Measurements from ENCODE around the gene PIN4. TPM values are rescaled to one million over a fixed set of nuclear protein-coding genes. Genes with fewer than 3 reads are reported as not detected.
A peak's percentile ranks its signal among the peaks of the same experiment; 100 is the strongest.

PIN4 gene
- total RNA-seq (ENCODE audit: low replicate concordance), result 12.3 and 17.4 TPM in 2 replicates
- long read RNA-seq, transcript PIN4-203 (4 exons, 1,321 nt), result major isoform, 33 of 43 reads
- long read RNA-seq, transcript PIN4-201 (3 exons, 1,780 nt), result minor isoform, 7 of 43 reads
- long read RNA-seq, partial matches to known transcripts, result 0 of 43 reads
- long read RNA-seq, other reads (novel, unspliced or antisense), result 2 of 43 reads

DNA sequence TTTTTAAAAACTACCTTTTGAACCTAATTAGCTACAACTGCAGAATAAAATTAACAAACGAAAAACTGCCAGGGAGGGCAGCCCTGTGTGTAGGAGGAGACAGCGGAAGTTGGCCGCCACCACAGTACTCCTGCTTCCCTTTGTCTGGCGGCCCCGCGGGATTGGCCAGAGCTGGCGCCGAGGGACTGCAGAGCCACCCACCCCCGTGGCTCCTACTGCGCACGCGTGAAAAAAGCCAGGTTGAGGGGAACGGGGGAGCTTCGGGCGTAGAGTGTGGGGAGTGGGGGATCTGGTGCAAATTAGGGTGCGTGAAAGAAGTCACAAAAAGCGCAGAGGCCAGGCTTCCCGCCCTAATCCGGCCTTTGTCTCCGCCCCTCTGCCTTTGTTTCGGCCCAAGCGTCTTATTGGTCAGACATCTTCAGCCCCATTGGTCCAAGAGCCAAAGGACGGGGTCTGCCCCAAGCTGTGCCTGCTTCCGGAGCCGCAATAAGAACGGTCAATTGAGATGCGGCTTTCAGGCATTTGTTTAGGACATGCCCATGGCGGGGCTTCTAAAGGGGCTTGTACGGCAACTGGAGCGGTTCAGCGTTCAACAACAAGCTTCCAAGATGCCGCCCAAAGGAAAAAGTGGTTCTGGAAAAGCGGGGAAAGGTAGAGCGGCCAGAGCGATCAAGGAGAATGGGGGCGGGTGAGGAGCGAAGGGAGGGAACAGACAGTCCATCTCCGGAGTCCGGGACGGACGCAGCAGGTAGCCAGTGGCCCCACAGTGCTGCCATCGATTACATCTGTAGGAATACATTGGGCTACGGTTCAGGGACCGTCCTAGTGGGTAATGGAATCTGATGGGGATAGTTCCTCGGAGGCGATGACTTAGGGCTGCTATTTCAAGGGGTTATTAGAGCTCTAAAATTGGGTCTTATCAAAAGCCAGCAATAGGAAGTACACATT, at the start of gene PIN4:
Gene PIN4, plus strand, starts transcription at position 580 of the 948 bp plus-strand sequence. Its CDS starts 29 bp downstream, at position 609.
- Mint-ChIP-seq H3K4me3 (no peak within 1 kb of the TSS), H3K36me3 (peaks cover 7% of the 10 kb centered on the region), H3K27me3 (no peaks in the 10 kb centered on the region), H3K9me3 (no peaks in the 10 kb centered on the region), H3K27ac (no peak within 1 kb of the TSS), H3K4me1 (ENCODE audit: unreplicated experiment) (no peaks in the 10 kb centered on the region)
- TF ChIP-seq, protein P1, sequence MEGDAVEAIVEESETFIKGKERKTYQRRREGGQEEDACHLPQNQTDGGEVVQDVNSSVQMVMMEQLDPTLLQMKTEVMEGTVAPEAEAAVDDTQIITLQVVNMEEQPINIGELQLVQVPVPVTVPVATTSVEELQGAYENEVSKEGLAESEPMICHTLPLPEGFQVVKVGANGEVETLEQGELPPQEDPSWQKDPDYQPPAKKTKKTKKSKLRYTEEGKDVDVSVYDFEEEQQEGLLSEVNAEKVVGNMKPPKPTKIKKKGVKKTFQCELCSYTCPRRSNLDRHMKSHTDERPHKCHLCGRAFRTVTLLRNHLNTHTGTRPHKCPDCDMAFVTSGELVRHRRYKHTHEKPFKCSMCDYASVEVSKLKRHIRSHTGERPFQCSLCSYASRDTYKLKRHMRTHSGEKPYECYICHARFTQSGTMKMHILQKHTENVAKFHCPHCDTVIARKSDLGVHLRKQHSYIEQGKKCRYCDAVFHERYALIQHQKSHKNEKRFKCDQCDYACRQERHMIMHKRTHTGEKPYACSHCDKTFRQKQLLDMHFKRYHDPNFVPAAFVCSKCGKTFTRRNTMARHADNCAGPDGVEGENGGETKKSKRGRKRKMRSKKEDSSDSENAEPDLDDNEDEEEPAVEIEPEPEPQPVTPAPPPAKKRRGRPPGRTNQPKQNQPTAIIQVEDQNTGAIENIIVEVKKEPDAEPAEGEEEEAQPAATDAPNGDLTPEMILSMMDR (conservative IDR thresholded peaks at IDR 0.05), result no peak
- peak; percentile 85 for DNase-seq (ENCODE audit: extremely low spot score, unreplicated experiment)

DNA sequence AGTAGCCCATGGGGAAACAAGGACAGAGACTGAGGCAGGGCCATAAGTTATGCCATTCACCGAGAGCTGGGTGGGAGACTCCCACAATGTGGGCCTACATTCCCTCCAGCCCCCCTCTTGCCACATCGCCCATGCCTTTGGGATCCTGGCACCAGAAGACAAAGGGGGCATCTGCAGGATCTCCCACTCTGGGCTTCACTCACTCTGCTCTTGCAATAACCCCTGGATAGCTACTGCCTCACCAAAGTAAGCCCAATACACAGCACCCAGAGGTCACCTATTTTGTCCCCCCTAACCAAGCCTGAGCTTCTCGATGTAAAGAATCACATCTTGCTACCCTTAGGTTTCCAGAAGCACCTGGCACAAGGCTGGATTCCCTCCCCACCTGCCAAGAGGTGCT, 49.1 kb upstream of the PIN4 start:
- Mint-ChIP-seq H3K27me3 (peaks cover 5% of the 10 kb centered on the region), H3K4me1 (ENCODE audit: unreplicated experiment) (peaks cover 11% of the 10 kb centered on the region), H3K27ac (no peak overlapping the region), H3K36me3 (peaks cover 19% of the 10 kb centered on the region), H3K4me3 (peak overlapping the region; percentile 89), H3K9me3 (peaks cover 13% of the 10 kb centered on the region)
- TF ChIP-seq, protein P1 (conservative IDR thresholded peaks at IDR 0.05), result no peak
- no peak for DNase-seq (ENCODE audit: extremely low spot score, unreplicated experiment)

DNA sequence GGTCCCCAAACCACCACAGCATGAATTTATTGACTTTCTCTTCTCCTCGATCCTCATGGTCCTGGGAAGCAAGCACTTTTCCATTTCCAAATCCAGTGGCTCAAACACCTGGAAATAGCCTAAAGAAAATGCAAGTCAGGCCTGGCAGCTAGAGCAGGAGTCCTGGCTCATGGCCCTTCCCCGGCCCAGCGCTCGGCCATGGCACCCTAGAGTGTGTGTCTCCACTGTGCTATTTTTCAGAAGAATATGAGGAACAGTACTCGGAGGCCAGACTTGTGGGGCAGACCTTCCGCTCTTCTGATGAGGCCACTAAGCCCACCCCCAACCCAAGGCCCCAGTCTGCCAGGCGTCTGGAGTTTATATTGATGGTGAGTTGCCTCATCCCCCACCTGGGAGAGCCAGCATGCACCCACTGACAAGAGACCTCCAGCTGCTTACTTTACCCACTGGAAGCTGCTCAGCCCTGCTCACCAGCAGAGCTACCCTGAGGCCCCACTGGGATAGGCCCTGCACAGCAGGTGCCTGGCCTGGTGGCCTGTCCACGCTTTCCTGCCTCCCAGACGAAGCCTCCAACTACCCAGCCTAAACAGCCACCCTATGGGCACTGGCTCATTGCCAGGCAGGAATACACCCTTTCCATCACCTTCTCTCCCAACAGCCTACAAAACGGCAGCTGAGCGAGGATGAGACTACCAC, 47.6 kb upstream of the PIN4 start:
- Mint-ChIP-seq H3K36me3 (peaks cover 17% of the 10 kb centered on the region), H3K4me3 (no peak overlapping the region), H3K9me3 (peaks cover 12% of the 10 kb centered on the region), H3K27me3 (peaks cover 5% of the 10 kb centered on the region), H3K4me1 (ENCODE audit: unreplicated experiment) (peaks cover 10% of the 10 kb centered on the region), H3K27ac (no peak overlapping the region)
- DNase-seq (ENCODE audit: extremely low spot score, unreplicated experiment), result no peak
- TF ChIP-seq, protein P1 (conservative IDR thresholded peaks at IDR 0.05), result no peak

DNA sequence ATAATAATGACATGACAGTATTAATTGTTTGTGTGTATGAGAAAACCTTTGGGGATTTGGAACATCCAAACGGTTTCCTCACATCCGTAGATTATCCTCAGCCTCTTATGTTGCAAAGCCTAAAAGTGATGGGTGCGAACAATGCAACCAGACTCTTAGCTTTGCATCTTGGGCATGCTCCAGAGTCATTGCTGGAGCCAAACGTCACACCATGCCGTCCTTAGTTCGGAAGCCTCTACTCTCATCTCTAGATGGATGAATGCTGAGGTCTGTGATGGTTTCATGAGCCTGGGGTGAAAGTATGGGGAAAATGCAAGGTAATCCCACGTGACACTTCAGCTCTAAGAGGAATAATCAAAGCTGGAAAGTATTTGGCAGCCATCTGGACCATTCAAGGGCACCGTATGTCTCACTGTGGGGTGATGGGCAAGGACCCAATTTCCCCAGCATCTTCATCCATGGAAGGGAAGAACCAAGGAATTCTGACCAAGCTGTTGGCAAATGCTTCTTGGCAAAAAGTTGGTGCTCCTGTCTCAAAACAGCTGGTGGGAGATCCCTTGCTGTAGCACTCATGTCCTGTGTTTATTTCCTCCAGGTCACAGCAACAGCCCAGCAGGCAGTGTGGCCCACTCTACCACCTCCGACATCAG, 43.6 kb upstream of the PIN4 start:
- H3K4me1 Mint-ChIP-seq (ENCODE audit: unreplicated experiment), result peaks cover 5% of the 10 kb centered on the region
- no peaks in the 10 kb centered on the region for H3K27me3 Mint-ChIP-seq
- TF ChIP-seq, protein P1 (conservative IDR thresholded peaks at IDR 0.05), result no peak
- peaks cover 4% of the 10 kb centered on the region for H3K36me3 Mint-ChIP-seq
- H3K27ac Mint-ChIP-seq, result no peak overlapping the region
- no peaks in the 10 kb centered on the region for H3K9me3 Mint-ChIP-seq
- H3K4me3 Mint-ChIP-seq, result no peak overlapping the region
- no peak for DNase-seq (ENCODE audit: extremely low spot score, unreplicated experiment)

DNA sequence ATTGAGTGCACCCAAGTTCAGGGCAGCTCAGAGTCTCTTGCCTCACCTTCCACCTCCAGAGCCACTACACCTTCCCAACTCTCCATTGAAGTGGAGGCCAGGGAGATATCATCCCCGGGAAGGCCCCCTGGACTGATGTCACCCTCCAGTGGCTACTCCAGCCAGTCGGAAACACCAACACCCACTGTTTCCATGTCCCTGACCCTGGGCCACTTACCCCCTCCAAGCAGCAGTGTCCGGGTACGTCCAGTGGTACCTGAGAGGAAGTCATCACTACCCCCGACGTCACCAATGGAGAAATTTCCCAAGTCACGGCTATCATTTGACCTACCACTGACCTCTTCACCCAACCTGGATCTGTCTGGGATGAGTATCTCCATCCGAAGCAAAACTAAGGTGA, 42.0 kb upstream of the PIN4 start:
- peaks cover 4% of the 10 kb centered on the region for H3K36me3 Mint-ChIP-seq
- DNase-seq (ENCODE audit: extremely low spot score, unreplicated experiment), result no peak
- TF ChIP-seq, protein P1 (conservative IDR thresholded peaks at IDR 0.05), result no peak
- no peaks in the 10 kb centered on the region for H3K9me3 Mint-ChIP-seq
- H3K27ac Mint-ChIP-seq, result no peak overlapping the region
- no peaks in the 10 kb centered on the region for H3K27me3 Mint-ChIP-seq
- H3K4me3 Mint-ChIP-seq, result no peak overlapping the region
- peaks cover 5% of the 10 kb centered on the region for H3K4me1 Mint-ChIP-seq (ENCODE audit: unreplicated experiment)

Data from type B pancreatic cell (in vitro differentiated cells).